GM19328 (cell line): Measurements from ENCODE around the gene LCE1D.

Experiments used
- ATAC-seq: cut with Tn5 transposase; IDR thresholded peaks from one replicate; pipeline ENCODE4 v1.9.1; 2021; ENCODE audit warnings: mild to moderate bottlenecking, moderate library complexity; ENCODE audit not compliant: unreplicated experiment

LCE1D gene

GRCh38 chr1:152796421-152796820, at the start of gene LCE1D:
Gene LCE1D (plus strand): TSS chr1:152796721. CDS start chr1:152797795, 1,074 bp downstream.
- no peak for ATAC-seq

GRCh38 chr1:152747831-152748230, 48.7 kb upstream of the LCE1D start:
- no peak for ATAC-seq

- ATAC-seq, result no peak
Observed at GRCh38 chr1:152752225-152752624, 44.3 kb upstream of the LCE1D start.

- no peak for ATAC-seq
Observed at GRCh38 chr1:152753586-152753985, 42.9 kb upstream of the LCE1D start.

GRCh38 chr1:152756872-152757271, 39.6 kb upstream of the LCE1D start:
- ATAC-seq, result no peak

GRCh38 chr1:152757747-152758146, 38.8 kb upstream of the LCE1D start, which contains the start of gene KPRP:
Gene KPRP (plus strand): TSS chr1:152758025. CDS start chr1:152759589, 1,564 bp downstream.
- ATAC-seq, result no peak

GRCh38 chr1:152758636-152759035, 37.9 kb upstream of the LCE1D start:
- ATAC-seq, result no peak

GRCh38 chr1:152759453-152760173, 36.9 kb upstream of the LCE1D start:
- ATAC-seq, result no peak

GRCh38 chr1:152760551-152761190, 35.9 kb upstream of the LCE1D start:
- ATAC-seq, result no peak

GRCh38 chr1:152761609-152762213, 34.8 kb upstream of the LCE1D start:
- ATAC-seq, result no peak

- ATAC-seq, result no peak
Observed at GRCh38 chr1:152768847-152769533, 27.5 kb upstream of the LCE1D start.

- no peak for ATAC-seq
Observed at GRCh38 chr1:152770411-152770810, 26.1 kb upstream of the LCE1D start.

- no peak for ATAC-seq
Observed at GRCh38 chr1:152774875-152775274, 21.6 kb upstream of the LCE1D start, which contains the start of gene LCE1F. Gene LCE1F (plus strand): TSS chr1:152775140. CDS start chr1:152776372, 1,232 bp downstream.

GRCh38 chr1:152776361-152776760, 20.2 kb upstream of the LCE1D start:
- no peak for ATAC-seq

- no peak for ATAC-seq
Observed at GRCh38 chr1:152777510-152778137, 18.9 kb upstream of the LCE1D start.

- no peak for ATAC-seq
Observed at GRCh38 chr1:152783095-152783494, 13.4 kb upstream of the LCE1D start.

- ATAC-seq, result no peak
Observed at GRCh38 chr1:152786077-152786476, 10.4 kb upstream of the LCE1D start, which contains the start of gene LCE1E. Gene LCE1E (plus strand): TSS chr1:152786257. CDS start chr1:152787300, 1,043 bp downstream.

GRCh38 chr1:152795686-152796085, 835 bp upstream of the LCE1D start:
- no peak for ATAC-seq

- no peak for ATAC-seq
Observed at GRCh38 chr1:152801333-152801732, 4.8 kb downstream of the LCE1D start.

- no peak for ATAC-seq
Observed at GRCh38 chr1:152806576-152806975, 10.1 kb downstream of the LCE1D start, which contains the start of gene LCE1C. Gene LCE1C (minus strand): TSS chr1:152806651. CDS start chr1:152805478, 1,173 bp downstream.

- no peak for ATAC-seq
Observed at GRCh38 chr1:152811050-152811449, 14.5 kb downstream of the LCE1D start.
